COLO829 (cell line): ENCODE results near the gene NAV1.
"Not testable (repeated sequence)": the region's sequence is repeated elsewhere in the genome, so short reads cannot be mapped to it uniquely, and the experiment has no call there.

Experiments used
- DNase-seq: peaks from one replicate; pipeline ENCODE4 v3.0.0; 2012; ENCODE audit warnings: low spot score

Gene NAV1, protein sequence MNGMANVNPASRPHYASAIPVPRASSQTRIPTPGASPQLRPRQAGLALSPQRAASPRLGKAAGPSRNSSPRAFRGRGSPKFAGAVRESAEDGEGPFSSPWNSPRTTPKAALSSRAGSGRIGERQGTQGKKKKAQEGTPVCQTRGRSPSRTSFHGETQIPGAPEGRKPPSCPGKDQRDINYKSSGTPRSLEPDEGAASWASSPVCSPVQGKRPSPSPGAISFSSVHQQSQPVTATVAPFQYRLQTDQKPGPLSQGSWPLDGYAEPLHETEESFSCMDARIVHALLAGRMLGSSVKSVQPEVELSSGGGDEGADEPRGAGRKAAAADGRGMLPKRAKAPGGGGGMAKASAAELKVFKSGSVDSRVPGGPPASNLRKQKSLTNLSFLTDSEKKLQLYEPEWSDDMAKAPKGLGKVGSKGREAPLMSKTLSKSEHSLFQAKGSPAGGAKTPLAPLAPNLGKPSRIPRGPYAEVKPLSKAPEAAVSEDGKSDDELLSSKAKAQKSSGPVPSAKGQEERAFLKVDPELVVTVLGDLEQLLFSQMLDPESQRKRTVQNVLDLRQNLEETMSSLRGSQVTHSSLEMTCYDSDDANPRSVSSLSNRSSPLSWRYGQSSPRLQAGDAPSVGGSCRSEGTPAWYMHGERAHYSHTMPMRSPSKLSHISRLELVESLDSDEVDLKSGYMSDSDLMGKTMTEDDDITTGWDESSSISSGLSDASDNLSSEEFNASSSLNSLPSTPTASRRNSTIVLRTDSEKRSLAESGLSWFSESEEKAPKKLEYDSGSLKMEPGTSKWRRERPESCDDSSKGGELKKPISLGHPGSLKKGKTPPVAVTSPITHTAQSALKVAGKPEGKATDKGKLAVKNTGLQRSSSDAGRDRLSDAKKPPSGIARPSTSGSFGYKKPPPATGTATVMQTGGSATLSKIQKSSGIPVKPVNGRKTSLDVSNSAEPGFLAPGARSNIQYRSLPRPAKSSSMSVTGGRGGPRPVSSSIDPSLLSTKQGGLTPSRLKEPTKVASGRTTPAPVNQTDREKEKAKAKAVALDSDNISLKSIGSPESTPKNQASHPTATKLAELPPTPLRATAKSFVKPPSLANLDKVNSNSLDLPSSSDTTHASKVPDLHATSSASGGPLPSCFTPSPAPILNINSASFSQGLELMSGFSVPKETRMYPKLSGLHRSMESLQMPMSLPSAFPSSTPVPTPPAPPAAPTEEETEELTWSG (N-terminal part only)

GRCh38 chr1:201538612-201539551 lies at the start of gene NAV1:
TSS of gene NAV1 (plus strand) at chr1:201539127. CDS start at chr1:201622885, 83,758 bp downstream.
- DNase-seq: no peak

GRCh38 chr1:201489643-201490261 lies 49.2 kb upstream of the NAV1 start:
- no peak for DNase-seq

DNA sequence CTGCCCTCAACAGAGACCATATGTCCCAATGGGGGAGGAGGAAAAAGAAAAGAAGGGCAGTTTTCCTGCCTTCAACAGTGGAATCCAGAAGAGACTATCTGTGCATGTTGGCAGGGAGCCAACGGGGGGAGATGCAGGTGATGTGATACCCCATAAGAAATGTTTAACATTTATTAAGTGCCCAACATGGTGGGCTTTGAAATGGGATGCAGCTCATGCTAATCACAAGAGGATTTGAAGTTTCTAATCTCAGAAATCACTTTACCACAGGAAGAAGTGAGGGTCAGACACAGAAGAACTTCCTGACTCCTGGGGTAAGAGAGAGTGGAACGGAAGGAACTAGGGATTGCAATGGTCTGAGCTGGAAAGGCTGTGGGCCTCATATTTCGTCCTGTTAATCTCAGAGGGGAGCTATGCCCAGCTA lies 48.2 kb upstream of the NAV1 start:
- DNase-seq: no peak

GRCh38 chr1:201491896-201492511 lies 46.9 kb upstream of the NAV1 start:
- no peak for DNase-seq

- DNase-seq: not testable (repeated sequence)
These were observed 45.8 kb upstream of the NAV1 start for GRCh38 chr1:201493026-201493656.

DNA sequence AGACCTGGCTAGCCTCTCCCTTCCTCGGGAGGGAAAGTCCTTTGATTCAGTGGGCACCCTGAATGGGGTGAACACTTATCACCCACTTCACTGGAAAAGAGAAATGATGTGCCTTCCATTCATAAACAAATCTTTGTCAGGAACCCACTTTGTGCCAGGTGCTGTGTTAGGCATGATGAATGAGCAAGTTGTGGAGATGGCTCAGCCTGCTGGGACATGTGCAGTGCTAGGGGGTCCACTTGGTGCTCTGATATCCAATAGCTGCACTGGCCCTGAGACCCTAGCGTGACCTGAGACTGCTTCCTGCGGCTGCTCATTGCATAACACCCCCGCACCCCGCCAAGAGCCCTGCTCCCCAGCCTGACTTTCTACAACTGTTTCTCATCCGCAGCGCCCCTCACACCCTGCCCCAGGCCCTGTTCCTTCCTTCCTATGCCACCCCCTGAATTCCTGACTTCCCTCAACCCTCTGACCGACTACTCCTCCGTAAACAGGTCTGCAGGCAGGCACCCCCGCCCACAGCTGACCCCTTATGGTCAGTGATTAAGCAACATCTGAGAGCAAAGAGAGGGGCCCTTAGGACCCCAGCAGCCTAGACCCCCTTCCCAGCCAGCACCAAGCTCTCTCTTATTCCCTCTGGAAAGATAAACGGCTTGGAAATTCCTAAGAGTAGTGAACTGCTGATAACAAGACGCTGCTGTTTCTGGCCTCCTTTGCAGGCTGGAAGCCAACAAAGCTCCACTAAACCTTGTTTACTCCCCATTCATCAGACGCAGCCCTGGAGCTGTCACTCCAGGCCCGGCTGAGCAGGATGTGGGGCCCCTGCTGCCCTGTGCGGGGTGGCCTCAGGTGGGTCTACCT lies 44.9 kb upstream of the NAV1 start:
- peak; percentile 70 for DNase-seq

DNA sequence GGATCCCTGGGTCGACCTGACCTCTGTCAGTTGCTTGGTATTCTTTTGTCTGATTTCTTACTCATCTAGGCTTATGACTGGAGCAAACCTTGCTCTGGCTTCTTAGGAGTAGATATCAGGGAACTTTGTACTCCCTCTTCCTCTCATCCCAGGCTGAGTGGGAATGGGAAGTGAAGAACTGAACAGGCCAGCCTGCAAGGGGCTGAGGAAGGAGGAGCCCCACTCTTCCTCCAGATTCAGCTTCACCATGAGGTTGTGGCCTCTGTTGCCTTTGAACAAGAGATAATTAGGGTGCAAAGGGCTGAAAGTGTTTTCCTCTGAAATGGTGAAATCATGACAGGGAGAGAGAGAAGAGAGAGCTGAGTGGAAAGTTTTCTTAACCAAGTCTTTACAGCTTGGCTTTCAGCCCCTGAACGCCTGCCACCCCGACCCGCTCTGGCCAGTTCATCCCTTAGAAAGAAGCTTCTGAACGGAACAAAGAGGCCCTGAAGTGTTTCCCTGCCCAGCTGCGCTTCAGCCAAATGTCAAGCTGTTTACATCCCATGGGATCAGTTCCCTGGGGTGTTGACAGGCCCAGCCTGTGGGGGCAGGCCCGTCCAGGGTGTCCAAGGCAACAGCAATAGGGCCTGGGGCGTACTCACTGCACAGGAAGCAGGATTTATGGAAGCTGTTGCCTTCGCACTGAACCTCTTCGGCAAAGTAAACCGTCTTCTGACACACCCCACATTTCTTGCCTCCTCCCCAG lies 43.2 kb upstream of the NAV1 start:
- peak; percentile 95 for DNase-seq

DNA sequence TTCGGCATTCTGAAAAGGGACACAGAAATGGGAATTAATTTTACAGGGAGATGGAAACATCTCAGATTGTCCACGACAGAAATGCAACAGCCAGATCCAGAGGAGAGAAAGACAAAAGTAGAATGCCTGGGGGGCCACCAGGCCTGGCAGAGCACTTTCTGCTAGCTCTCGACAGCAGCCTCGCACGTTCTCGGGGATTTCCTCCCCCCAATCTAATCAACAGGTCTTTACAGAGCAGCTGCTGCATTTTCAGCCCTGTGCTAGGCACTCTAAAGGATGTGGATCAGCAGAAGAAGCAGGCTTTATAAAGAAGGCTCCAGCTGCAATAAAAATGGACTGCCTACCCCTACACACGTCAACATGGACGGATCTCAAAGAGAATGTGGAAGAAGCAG lies 42.6 kb upstream of the NAV1 start:
- DNase-seq: no peak

GRCh38 chr1:201497935-201498509 lies 40.9 kb upstream of the NAV1 start:
- DNase-seq: no peak

GRCh38 chr1:201498621-201499020 lies 40.3 kb upstream of the NAV1 start:
- DNase-seq: no peak

GRCh38 chr1:201499191-201499590 lies 39.7 kb upstream of the NAV1 start:
- DNase-seq: no peak

- DNase-seq: no peak
These were observed 38.9 kb upstream of the NAV1 start for GRCh38 chr1:201499795-201500669.

DNA sequence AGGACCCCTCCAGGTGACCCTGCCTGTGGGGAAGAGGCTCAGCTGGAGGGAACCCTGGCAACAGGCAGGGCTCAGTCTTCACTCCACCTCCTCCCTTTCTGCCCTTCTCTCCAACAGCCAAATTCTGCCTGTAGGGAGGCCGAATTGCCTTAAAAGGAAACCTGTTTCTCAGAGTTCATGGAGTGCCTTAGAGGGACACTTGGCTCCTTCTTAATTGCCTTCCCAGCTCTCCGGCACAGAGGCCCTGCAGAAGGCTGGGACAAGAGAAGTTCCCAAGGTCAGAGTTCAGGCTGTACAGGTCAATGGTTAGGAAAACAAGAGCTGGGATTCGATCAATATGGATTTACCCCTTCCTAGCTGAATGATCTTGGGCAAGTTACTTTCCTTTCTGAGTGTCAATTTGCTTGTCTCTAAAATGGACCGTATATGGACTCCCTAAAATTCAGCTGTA lies 38.2 kb upstream of the NAV1 start:
- no peak for DNase-seq

DNA sequence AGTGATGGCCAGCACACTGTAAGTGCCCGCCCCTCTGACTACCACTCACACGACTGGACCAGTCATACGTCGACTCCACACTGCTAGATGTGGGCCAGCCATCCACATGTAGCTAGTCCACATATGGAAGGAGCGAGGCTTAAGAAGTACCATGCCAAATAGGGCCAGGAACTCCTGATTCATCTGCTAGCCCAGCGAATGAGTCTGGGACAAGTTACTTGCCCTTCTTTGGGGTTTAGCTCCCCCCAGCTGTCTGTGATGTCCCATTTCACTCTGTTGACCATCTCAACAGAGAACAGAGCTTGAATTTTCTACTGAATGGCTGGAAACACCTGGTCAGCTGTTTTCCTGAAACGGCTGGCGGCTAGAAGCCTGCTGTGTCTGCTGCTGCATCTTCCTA lies 37.8 kb upstream of the NAV1 start:
- no peak for DNase-seq

DNA sequence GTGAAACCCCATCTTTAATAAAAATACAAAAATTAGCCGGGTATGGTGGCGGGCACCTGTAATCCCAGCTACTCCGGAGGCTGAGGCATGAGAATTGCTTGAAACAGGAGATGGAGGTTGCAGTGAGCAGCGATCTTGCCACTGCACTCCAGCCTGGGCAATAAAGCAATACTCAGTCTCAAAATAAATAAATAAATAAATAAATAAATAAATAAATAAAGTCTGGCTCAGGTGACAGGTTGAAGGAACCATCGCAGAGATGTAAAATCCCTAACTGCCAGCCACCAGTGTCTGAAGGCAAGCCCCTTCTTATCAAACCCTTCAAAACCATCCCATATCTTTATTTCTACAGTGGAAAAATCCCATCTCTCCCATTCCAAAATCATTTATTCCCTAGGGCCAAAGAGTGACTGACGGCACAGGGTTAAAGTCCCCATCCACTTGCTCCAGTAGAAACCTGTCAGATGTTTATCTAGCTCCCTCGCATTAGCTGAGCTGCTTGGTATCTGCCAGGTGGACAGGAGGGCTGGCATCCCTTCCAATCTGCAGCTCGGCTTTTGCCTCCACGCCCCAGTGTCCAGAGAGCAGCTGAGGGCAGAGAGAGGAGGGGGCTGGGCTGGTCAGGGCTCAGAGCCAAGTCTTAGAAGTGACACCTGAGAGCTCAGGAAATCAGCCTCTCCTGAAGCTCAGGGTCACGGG lies 37.0 kb upstream of the NAV1 start:
- DNase-seq: no peak

GRCh38 chr1:201502511-201502857 lies 36.4 kb upstream of the NAV1 start:
- no peak for DNase-seq
